DND-41 (cell line): ENCODE measurements around the gene NGFR.

ENCODE experiments used
- EZH2 ChIP-seq: IDR thresholded peaks from 3 replicates; pipeline ENCODE4 v1.6.1; 2012; ENCODE audit warnings: borderline replicate concordance, low read depth, mild to moderate bottlenecking, moderate library complexity, low read length, inconsistent platforms; ENCODE audit not compliant: severe bottlenecking
- TF ChIP-seq, protein P1 (sequence below): IDR thresholded peaks from 2 replicates; pipeline ENCODE4 v1.5.1; 2012; ENCODE audit warnings: borderline replicate concordance, low read length, moderate library complexity, mild to moderate bottlenecking; ENCODE audit not compliant: poor library complexity, severe bottlenecking; ENCODE audit errors: extremely low read depth

DNA sequence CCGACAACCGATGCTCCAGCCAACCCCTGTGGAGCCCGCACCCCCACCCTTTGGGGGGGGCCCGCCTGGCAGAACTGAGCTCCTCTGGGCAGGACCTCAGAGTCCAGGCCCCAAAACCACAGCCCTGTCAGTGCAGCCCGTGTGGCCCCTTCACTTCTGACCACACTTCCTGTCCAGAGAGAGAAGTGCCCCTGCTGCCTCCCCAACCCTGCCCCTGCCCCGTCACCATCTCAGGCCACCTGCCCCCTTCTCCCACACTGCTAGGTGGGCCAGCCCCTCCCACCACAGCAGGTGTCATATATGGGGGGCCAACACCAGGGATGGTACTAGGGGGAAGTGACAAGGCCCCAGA, 17.9 kb downstream of the NGFR start:
- TF ChIP-seq, protein P1, sequence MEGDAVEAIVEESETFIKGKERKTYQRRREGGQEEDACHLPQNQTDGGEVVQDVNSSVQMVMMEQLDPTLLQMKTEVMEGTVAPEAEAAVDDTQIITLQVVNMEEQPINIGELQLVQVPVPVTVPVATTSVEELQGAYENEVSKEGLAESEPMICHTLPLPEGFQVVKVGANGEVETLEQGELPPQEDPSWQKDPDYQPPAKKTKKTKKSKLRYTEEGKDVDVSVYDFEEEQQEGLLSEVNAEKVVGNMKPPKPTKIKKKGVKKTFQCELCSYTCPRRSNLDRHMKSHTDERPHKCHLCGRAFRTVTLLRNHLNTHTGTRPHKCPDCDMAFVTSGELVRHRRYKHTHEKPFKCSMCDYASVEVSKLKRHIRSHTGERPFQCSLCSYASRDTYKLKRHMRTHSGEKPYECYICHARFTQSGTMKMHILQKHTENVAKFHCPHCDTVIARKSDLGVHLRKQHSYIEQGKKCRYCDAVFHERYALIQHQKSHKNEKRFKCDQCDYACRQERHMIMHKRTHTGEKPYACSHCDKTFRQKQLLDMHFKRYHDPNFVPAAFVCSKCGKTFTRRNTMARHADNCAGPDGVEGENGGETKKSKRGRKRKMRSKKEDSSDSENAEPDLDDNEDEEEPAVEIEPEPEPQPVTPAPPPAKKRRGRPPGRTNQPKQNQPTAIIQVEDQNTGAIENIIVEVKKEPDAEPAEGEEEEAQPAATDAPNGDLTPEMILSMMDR, result no peak
- no peak for TF ChIP-seq EZH2
